ENCODE measurements around the gene NEUROG1. TPM values are rescaled to one million over a fixed set of nuclear protein-coding genes. Genes with fewer than 3 reads are reported as not detected.

The NEUROG1 gene
- total RNA-seq, 4 donors from 2014 or later, result not detected

DNA sequence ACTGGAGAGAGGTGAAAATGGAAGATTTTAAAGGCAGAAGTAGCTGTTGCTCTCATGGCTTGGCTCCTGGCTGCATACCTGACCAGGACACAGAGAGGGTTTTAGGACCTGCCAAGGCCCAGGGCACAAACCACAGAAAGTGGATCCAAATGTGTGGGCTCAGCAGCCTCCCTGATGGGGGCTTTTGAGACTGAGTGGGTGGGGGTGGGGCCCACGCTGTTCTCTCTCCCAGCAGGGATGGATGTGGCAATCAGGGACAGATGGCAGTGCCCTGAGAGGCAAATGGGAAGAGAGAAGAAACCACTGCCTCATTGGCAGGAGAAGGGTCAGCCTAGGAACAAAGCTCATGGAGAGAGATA, 48.7 kb downstream of the NEUROG1 start:
- 77 to 80% methylated on average over 1 of the region's 1 CpG for WGBS, 2 donors
- intact Hi-C loops (cut with DNase I; ENCODE audit: low total_unique reads), result no loop called here
- TF ChIP-seq, protein P1, sequence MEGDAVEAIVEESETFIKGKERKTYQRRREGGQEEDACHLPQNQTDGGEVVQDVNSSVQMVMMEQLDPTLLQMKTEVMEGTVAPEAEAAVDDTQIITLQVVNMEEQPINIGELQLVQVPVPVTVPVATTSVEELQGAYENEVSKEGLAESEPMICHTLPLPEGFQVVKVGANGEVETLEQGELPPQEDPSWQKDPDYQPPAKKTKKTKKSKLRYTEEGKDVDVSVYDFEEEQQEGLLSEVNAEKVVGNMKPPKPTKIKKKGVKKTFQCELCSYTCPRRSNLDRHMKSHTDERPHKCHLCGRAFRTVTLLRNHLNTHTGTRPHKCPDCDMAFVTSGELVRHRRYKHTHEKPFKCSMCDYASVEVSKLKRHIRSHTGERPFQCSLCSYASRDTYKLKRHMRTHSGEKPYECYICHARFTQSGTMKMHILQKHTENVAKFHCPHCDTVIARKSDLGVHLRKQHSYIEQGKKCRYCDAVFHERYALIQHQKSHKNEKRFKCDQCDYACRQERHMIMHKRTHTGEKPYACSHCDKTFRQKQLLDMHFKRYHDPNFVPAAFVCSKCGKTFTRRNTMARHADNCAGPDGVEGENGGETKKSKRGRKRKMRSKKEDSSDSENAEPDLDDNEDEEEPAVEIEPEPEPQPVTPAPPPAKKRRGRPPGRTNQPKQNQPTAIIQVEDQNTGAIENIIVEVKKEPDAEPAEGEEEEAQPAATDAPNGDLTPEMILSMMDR (IDR thresholded peaks at IDR 0.05), result no peak
- TF ChIP-seq POLR2A (IDR thresholded peaks at IDR 0.05), result no peak
- H3K4me3 ChIP-seq (ENCODE audit: low read depth, poor library complexity, severe bottlenecking), result no peak overlapping the region
- DNase-seq (ENCODE audit: low spot score in 2 of 2), result peak in 1 of 2 donors; percentile 62

DNA sequence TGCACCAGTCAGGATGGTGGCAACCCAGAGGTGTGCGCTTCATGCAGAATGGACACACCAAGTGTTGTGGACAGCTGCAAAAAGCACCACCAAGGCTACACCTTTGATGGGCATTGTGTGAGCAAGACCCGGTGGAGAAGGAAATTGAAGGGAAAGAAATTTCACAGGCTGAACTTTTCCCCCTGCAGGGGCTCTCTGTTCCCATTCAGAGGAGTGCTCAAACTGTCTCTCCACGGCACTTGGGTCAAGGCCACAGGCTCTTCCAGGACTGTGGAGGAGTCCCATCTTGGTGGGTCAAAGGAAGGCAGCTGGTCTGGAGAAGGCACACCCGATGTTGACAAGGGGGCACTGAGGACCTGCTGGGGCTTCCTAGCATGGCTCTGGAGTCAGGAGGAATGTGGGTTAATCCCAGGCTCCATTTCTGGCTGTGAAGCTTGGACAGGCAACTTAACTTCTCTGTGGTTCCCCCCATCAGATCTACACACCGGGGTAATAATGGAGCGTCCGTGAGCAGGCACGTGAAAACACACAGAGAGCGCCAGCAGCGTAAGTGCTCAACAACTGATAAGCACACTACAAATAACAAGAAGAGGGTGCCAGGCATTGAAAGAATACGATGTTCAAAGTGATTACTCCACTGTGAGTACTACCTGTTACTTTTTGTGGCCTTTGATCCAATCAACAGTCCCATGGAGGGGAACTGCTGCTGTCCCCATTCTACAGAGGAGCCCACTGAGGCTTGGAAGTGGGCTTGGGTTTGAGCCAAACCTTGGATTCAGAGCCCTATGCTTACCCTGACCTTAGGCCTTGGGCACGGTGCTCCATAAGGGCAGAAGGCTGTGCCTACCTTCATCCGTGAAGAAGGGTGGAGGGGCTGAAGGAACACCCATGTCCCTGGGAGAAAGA, 49.4 kb downstream of the NEUROG1 start:
- intact Hi-C loops (cut with DNase I; ENCODE audit: low total_unique reads), result no loop called here
- TF ChIP-seq, protein P1 (IDR thresholded peaks at IDR 0.05), result no peak
- no peak for TF ChIP-seq POLR2A (IDR thresholded peaks at IDR 0.05)
- DNase-seq (ENCODE audit: low spot score in 2 of 2), result peak in 1 of 2 donors; percentile 45
- WGBS, 2 donors, result 87 to 89% methylated on average over 13 of the region's 13 CpGs
- H3K4me3 ChIP-seq (ENCODE audit: low read depth, poor library complexity, severe bottlenecking), result no peak overlapping the region

DNA sequence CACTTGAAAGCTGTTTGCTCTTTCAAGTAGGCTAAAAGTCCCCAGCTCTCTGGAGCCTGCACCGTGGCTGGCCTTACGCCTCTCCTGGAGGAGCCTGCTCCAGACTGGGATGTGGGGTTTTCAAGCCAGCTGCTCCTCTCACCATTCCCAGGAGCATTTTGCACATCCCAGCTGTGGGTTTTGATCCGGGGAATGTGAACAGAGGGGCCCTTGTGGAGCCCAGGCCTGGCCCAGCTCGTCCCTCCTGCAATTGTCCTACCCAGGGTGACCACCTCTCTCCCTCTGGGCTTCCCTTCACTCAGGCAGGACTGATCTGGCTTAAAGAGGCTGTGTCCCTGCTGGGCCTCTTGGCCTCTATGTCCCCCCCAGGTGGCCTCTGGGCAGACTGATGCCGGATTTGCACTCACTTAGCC, 51.1 kb downstream of the NEUROG1 start:
- TF ChIP-seq, protein P1 (IDR thresholded peaks at IDR 0.05), result no peak
- TF ChIP-seq POLR2A (IDR thresholded peaks at IDR 0.05), result no peak
- 83 to 86% methylated on average over 5 of the region's 5 CpGs for WGBS, 2 donors
- H3K4me3 ChIP-seq (ENCODE audit: low read depth, poor library complexity, severe bottlenecking), result no peak overlapping the region
- DNase-seq (ENCODE audit: low spot score in 2 of 2), result peak in 1 of 2 donors; percentile 76
- intact Hi-C loops (cut with DNase I; ENCODE audit: low total_unique reads), result no loop called here

Other genes starting within 250 kb of the NEUROG1 start
- 100 to 1,000 TPM; 196 to 234 (median 208) TPM for gene MACROH2A1, start 136.7 kb downstream of the NEUROG1 start, total RNA-seq
- not detected for gene DCANP1, start 88.6 kb downstream of the NEUROG1 start, total RNA-seq
- gene TIFAB, start 83.6 kb downstream of the NEUROG1 start, total RNA-seq, result under 1 TPM in 1 of 4 donors, not detected in 3; 0.10 TPM
- gene CXCL14, start 43.0 kb upstream of the NEUROG1 start, total RNA-seq, result 100 to 1,000 TPM; 157 to 344 (median 251) TPM